HG03196 (cell line): ENCODE data around the gene C1orf232.

Experiments
- ATAC-seq: cut with Tn5 transposase; IDR thresholded peaks from one replicate; pipeline ENCODE4 v1.9.1; 2021; ENCODE audit not compliant: unreplicated experiment

C1orf232 gene

GRCh38 chr1:26168410-26169197 is at the start of gene C1orf232:
Gene C1orf232, minus strand, starts transcription at chr1:26168963. Its CDS starts 464 bp downstream, at chr1:26168499.
- no peak for ATAC-seq

- no peak for ATAC-seq
These were observed 46.5 kb upstream of the C1orf232 start for GRCh38 chr1:26215246-26215645.

GRCh38 chr1:26213335-26213905 is 44.7 kb upstream of the C1orf232 start:
- no peak for ATAC-seq

GRCh38 chr1:26212726-26213125 is 44.0 kb upstream of the C1orf232 start:
- ATAC-seq, result no peak

GRCh38 chr1:26210147-26210870 is 41.5 kb upstream of the C1orf232 start:
- no peak for ATAC-seq

- no peak for ATAC-seq
These were observed 35.0 kb upstream of the C1orf232 start for GRCh38 chr1:26203642-26204318.

- ATAC-seq, result no peak
These were observed 31.6 kb upstream of the C1orf232 start for GRCh38 chr1:26200413-26200812.

GRCh38 chr1:26197813-26198212 is 29.1 kb upstream of the C1orf232 start:
- no peak for ATAC-seq

GRCh38 chr1:26197301-26197700 is 28.5 kb upstream of the C1orf232 start:
- no peak for ATAC-seq

GRCh38 chr1:26195805-26196204 is 27.0 kb upstream of the C1orf232 start:
- no peak for ATAC-seq

GRCh38 chr1:26191739-26192138 is 23.0 kb upstream of the C1orf232 start:
- ATAC-seq, result no peak

GRCh38 chr1:26190373-26190987 is 21.7 kb upstream of the C1orf232 start, which contains the start of gene CATSPER4:
Gene CATSPER4, plus strand, starts transcription at chr1:26190602. Its CDS starts 26 bp downstream, at chr1:26190628.
- ATAC-seq, result no peak

- ATAC-seq, result no peak
These were observed 21.1 kb upstream of the C1orf232 start for GRCh38 chr1:26189751-26190275.

- ATAC-seq, result no peak
These were observed 20.6 kb upstream of the C1orf232 start for GRCh38 chr1:26189331-26189730.

- no peak for ATAC-seq
These were observed 19.7 kb upstream of the C1orf232 start for GRCh38 chr1:26188477-26188876.

GRCh38 chr1:26187882-26188281 is 19.1 kb upstream of the C1orf232 start:
- no peak for ATAC-seq

GRCh38 chr1:26184883-26185282 is 16.1 kb upstream of the C1orf232 start:
- ATAC-seq, result no peak

- no peak for ATAC-seq
These were observed 15.3 kb upstream of the C1orf232 start for GRCh38 chr1:26184086-26184485.

GRCh38 chr1:26182383-26182696 is 13.6 kb upstream of the C1orf232 start:
- no peak for ATAC-seq

GRCh38 chr1:26181586-26182382 is 13.0 kb upstream of the C1orf232 start:
- ATAC-seq, result no peak
